ENCODE measurements around the gene SPESP1. TPM values are rescaled to one million over a fixed set of nuclear protein-coding genes. Genes with fewer than 3 reads are reported as not detected.

SPESP1 gene
- total and polyA plus RNA-seq, 9 of the 15 experiments (the other 6 are each of a cell fraction or from before 2014, with no cell fraction given) = not detected

- TF ChIP-seq ZHX1 (conservative IDR thresholded peaks at IDR 0.05; ENCODE audit: low read length) (no peak), SUPT5H (IDR thresholded peaks at IDR 0.05) (no peak), ETV1 (tag; conservative IDR thresholded peaks at IDR 0.05; ENCODE audit: low read depth) (0 out of 2 replicates have a peak, but pooled peaks have one; percentile 16), MEIS2 (IDR thresholded peaks at IDR 0.05; ENCODE audit: partially characterized antibody) (peak; percentile 48), CHD4 (IDR thresholded peaks at IDR 0.05; ENCODE audit: insufficient read depth, insufficient replicate concordance, low read depth, low read length, poor library complexity, severe bottlenecking) (no peak), NFE2L1 (tag; IDR thresholded peaks at IDR 0.05; ENCODE audit: borderline replicate concordance, low read depth) (no peak), PYGO2 (tag; IDR thresholded peaks at IDR 0.05) (no peak), ZEB2 (IDR thresholded peaks at IDR 0.05) (no peak), KDM4B (IDR thresholded peaks at IDR 0.05; ENCODE audit: borderline replicate concordance in 2 of 2, low read depth in 1 of 2) (no peak), ZNF445 (CRISPR knock-in tag; IDR thresholded peaks at IDR 0.05; ENCODE audit: low read depth) (no peak), PBX2 (CRISPR knock-in tag; IDR thresholded peaks at IDR 0.05; ENCODE audit: low read depth) (no peak), PBX2 (tag; conservative IDR thresholded peaks at IDR 0.05; ENCODE audit: low read depth) (0 out of 2 replicates have a peak, but pooled peaks have one; percentile 35), ZNF668 (CRISPR knock-in tag; IDR thresholded peaks at IDR 0.05) (no peak)
These were observed 4.0 kb downstream of the SPESP1 start (continued) for GRCh38 chr15:68934341-68934740.

All from K562 (cell line).